GM18951 (cell line): ENCODE measurements around the gene IL9.

Experiments
- POLR2A ChIP-seq: IDR thresholded peaks from 4 replicates; pipeline ENCODE4 v1.6.1; 2011; ENCODE audit warnings: mild to moderate bottlenecking; ENCODE audit not compliant: insufficient read length, insufficient read depth; ENCODE audit errors: extremely low read depth
- in situ Hi-C: fragments of 300-500 bp; cut with MboI; formaldehyde crosslinking; loops from one replicate; pipeline ENCODE4 v1.12.0; 2022; ENCODE audit warnings: low sequenced_read_pairs, mixed read lengths, inconsistent platforms; ENCODE audit not compliant: unreplicated experiment

IL9 gene

GRCh38 chr5:135895474-135896006 lies at the start of gene IL9:
Gene IL9, minus strand, starts transcription at chr5:135895841. Its CDS starts 25 bp downstream, at chr5:135895816.
- TF ChIP-seq POLR2A, result no peak
- in situ Hi-C loops, result no loop called here

- in situ Hi-C loops, result no loop called here
- TF ChIP-seq POLR2A, result no peak
These were observed 49.4 kb upstream of the IL9 start for GRCh38 chr5:135944967-135945560.

- TF ChIP-seq POLR2A, result no peak
- in situ Hi-C loops, result no loop called here
These were observed 48.9 kb upstream of the IL9 start for GRCh38 chr5:135944564-135944963.

GRCh38 chr5:135942202-135942771 lies 46.6 kb upstream of the IL9 start:
- in situ Hi-C loops, result no loop called here
- no peak for TF ChIP-seq POLR2A

- in situ Hi-C loops, result no loop called here
- no peak for TF ChIP-seq POLR2A
These were observed 46.1 kb upstream of the IL9 start for GRCh38 chr5:135941711-135942110.

- in situ Hi-C loops, result no loop called here
- no peak for TF ChIP-seq POLR2A
These were observed 41.7 kb upstream of the IL9 start for GRCh38 chr5:135937245-135937911.

GRCh38 chr5:135934939-135935338 lies 39.3 kb upstream of the IL9 start:
- in situ Hi-C loops, result no loop called here
- no peak for TF ChIP-seq POLR2A

GRCh38 chr5:135930949-135931295 lies 35.3 kb upstream of the IL9 start:
- no peak for TF ChIP-seq POLR2A
- in situ Hi-C loops, result no loop called here

GRCh38 chr5:135930029-135930948 lies 34.6 kb upstream of the IL9 start:
- in situ Hi-C loops, result no loop called here
- TF ChIP-seq POLR2A, result no peak

- TF ChIP-seq POLR2A, result no peak
- in situ Hi-C loops, result no loop called here
These were observed 25.7 kb upstream of the IL9 start for GRCh38 chr5:135921388-135921787.

- in situ Hi-C loops, result no loop called here
- TF ChIP-seq POLR2A, result no peak
These were observed 24.6 kb upstream of the IL9 start for GRCh38 chr5:135920199-135920598.

- in situ Hi-C loops, result no loop called here
These were observed 21.1 kb upstream of the IL9 start for GRCh38 chr5:135916638-135917263.

More at GRCh38 chr5:135916638-135917263, 21.1 kb upstream of the IL9 start:
- no peak for TF ChIP-seq POLR2A
